HL-60 (cell line): ENCODE results near the gene CAV1.

Experiments
- DNase-seq, 2 experiments: peaks; one replicate each; pipeline ENCODE4 v3.0.0-alpha.2; 2010 to 2020; ENCODE audit warnings: low read depth in 1 of 2, low spot score in 1 of 2
- H3K27ac ChIP-seq: fragments of 250-450 bp; sonication (Bioruptor Pico); replicated peaks from 2 replicates; pipeline ENCODE4 v1.5.1; 2020; ENCODE audit warnings: mild to moderate bottlenecking, moderate library complexity
- H3K27me3 ChIP-seq: fragments of 250-450 bp; sonication (Bioruptor Pico); 2 replicates; pipeline ENCODE4 v1.5.1; 2021; ENCODE audit warnings: mild to moderate bottlenecking, moderate library complexity; ENCODE audit not compliant: insufficient read depth, poor library complexity, severe bottlenecking
- H3K4me3 ChIP-seq: replicated peaks from 2 replicates; pipeline ENCODE4 v1.5.1; 2011; ENCODE audit warnings: mild to moderate bottlenecking, control low read depth, low read length; ENCODE audit not compliant: insufficient read depth
- GABPA ChIP-seq: IDR thresholded peaks from 2 replicates; pipeline ENCODE4 v1.6.1; 2012; ENCODE audit warnings: low read depth
- POLR2AphosphoS5 ChIP-seq: IDR thresholded peaks from 2 replicates; pipeline ENCODE4 v1.6.1; 2012; ENCODE audit warnings: low read depth
- SPI1 ChIP-seq: IDR thresholded peaks from 2 replicates; pipeline ENCODE4 v1.6.1; 2012; ENCODE audit warnings: low read depth, mild to moderate bottlenecking, borderline replicate concordance
- TF ChIP-seq, protein P1 (sequence below): IDR thresholded peaks from one replicate; pipeline ENCODE4 v1.5.1; 2011; ENCODE audit warnings: low read length, control low read depth, inconsistent platforms; ENCODE audit not compliant: insufficient read depth
- TF ChIP-seq, protein P2 (sequence below): IDR thresholded peaks from 2 replicates; pipeline ENCODE4 v1.6.1; 2012; ENCODE audit warnings: low read depth; ENCODE audit not compliant: insufficient replicate concordance

CAV1 gene

DNA sequence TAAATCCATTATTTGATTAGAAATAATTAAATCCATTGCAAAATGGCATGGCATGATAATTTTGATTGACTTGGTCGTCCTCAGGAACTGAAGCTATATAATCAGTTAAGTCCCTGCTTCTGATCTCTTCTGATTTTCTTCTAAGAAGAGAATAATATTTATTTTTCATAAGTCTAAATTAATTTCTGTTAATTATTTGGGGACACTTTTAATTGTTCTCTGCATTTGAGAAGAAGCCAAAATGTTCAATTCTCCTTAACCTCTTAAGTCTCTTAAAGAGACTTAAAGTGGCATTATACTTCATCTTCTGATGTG is 67.2 kb downstream of the CAV1 start:
- H3K27ac ChIP-seq = no peak overlapping the region
- DNase-seq = no peak

DNA sequence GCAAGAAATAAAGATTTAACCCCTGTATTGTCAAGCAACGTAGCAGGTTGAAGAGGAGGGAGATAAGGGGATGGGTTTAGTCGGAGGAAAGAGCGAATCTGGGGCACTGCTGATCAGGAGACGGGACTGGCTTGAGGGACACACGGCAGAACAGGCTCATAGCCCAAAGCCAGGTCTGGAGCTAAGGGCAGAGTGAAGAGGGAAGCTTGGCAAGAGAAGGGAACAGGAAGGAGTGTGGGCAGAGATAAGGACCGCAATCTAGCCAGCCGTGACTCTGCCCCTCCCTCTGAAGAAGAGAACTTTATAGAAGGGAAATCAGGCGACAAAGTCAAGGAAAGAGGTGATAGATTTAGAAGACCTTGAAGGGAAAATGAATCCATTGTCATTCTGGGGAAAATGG is 67.6 kb downstream of the CAV1 start:
- H3K4me3 ChIP-seq = no peak overlapping the region
- H3K27ac ChIP-seq = no peak overlapping the region
- DNase-seq = peak in 1 of 2 experiments; percentile 43
- TF ChIP-seq GABPA = no peak
- TF ChIP-seq, protein P1, sequence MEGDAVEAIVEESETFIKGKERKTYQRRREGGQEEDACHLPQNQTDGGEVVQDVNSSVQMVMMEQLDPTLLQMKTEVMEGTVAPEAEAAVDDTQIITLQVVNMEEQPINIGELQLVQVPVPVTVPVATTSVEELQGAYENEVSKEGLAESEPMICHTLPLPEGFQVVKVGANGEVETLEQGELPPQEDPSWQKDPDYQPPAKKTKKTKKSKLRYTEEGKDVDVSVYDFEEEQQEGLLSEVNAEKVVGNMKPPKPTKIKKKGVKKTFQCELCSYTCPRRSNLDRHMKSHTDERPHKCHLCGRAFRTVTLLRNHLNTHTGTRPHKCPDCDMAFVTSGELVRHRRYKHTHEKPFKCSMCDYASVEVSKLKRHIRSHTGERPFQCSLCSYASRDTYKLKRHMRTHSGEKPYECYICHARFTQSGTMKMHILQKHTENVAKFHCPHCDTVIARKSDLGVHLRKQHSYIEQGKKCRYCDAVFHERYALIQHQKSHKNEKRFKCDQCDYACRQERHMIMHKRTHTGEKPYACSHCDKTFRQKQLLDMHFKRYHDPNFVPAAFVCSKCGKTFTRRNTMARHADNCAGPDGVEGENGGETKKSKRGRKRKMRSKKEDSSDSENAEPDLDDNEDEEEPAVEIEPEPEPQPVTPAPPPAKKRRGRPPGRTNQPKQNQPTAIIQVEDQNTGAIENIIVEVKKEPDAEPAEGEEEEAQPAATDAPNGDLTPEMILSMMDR = no peak
- TF ChIP-seq POLR2AphosphoS5 = 0 out of 2 replicates have a peak, but pooled peaks have one; percentile 35
- TF ChIP-seq SPI1 = no peak
- H3K27me3 ChIP-seq = peaks cover 7% of the 10 kb centered on the region

More for the DNA sequence above, 67.2 kb downstream of the CAV1 start:
- TF ChIP-seq SPI1 (no peak), POLR2AphosphoS5 (no peak), GABPA (no peak)
- TF ChIP-seq, protein P1 = no peak
- TF ChIP-seq, protein P2, sequence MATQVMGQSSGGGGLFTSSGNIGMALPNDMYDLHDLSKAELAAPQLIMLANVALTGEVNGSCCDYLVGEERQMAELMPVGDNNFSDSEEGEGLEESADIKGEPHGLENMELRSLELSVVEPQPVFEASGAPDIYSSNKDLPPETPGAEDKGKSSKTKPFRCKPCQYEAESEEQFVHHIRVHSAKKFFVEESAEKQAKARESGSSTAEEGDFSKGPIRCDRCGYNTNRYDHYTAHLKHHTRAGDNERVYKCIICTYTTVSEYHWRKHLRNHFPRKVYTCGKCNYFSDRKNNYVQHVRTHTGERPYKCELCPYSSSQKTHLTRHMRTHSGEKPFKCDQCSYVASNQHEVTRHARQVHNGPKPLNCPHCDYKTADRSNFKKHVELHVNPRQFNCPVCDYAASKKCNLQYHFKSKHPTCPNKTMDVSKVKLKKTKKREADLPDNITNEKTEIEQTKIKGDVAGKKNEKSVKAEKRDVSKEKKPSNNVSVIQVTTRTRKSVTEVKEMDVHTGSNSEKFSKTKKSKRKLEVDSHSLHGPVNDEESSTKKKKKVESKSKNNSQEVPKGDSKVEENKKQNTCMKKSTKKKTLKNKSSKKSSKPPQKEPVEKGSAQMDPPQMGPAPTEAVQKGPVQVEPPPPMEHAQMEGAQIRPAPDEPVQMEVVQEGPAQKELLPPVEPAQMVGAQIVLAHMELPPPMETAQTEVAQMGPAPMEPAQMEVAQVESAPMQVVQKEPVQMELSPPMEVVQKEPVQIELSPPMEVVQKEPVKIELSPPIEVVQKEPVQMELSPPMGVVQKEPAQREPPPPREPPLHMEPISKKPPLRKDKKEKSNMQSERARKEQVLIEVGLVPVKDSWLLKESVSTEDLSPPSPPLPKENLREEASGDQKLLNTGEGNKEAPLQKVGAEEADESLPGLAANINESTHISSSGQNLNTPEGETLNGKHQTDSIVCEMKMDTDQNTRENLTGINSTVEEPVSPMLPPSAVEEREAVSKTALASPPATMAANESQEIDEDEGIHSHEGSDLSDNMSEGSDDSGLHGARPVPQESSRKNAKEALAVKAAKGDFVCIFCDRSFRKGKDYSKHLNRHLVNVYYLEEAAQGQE = no peak
- peaks cover 7% of the 10 kb centered on the region for H3K27me3 ChIP-seq
- H3K4me3 ChIP-seq = no peak overlapping the region

DNA sequence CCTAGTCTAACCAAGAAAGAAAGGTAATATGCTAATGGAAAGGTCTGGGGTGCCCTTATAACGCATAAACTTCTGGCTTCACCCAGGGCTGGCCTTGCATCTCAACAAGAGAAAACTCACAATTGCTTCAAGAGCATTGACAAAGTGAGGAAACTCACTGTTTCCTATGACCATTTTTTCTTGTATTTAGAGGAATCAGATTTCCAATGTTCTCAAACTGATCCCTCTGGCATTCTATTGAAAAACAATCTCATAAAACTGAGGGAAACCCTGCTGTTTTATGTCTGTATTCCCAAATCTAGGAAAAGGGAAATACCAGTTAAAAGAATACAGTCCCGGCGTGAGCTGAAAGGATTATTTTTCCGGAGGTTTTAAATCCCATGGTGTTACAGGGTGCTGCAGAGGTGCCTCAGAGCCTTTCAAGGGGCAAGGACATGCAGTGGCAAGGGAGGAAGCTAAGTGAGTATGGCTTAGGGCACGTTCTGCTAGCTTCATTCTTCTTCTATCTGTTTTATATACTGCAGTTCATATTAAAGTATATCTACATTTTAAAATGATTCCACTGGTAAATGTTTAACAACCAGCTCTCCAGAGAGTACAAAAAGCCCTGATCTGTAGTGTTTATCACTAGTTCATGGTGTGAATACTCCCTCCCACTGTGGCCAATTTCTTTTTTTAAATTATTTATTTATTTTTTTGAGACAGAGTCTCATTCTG is 68.7 kb downstream of the CAV1 start:
- Histone ChIP-seq H3K4me3 (no peak overlapping the region), H3K27ac (no peak overlapping the region), H3K27me3 (peaks cover 7% of the 10 kb centered on the region)
- TF ChIP-seq, protein P2 = no peak
- TF ChIP-seq SPI1 = no peak
- no peak for TF ChIP-seq POLR2AphosphoS5
- TF ChIP-seq, protein P1 = no peak
- no peak for TF ChIP-seq GABPA
- DNase-seq = no peak

DNA sequence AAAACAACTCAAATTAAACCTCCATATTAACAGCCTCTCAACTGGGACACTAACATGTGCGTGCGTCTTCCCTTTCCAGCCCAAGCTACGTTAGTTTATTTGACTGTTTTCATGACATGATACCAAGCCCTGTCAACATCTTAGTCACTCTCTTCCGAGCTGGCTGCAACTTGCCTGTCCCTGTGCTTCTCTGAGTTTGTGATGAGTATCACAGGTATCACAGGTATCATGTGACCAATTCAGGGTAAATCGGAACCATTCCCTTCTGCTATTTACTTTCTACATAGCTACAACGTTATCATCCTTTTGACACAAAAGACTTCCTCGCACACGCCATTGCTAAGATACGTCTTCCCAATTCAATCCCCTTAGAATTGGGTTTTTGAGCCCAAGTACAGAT is 70.2 kb downstream of the CAV1 start:
- Histone ChIP-seq H3K27me3 (peaks cover 7% of the 10 kb centered on the region), H3K27ac (no peak overlapping the region), H3K4me3 (no peak overlapping the region)
- TF ChIP-seq SPI1 (no peak), POLR2AphosphoS5 (no peak), GABPA (no peak)
- TF ChIP-seq, protein P1 = no peak
- TF ChIP-seq, protein P2 = no peak
- no peak for DNase-seq
